COLO668 (cell line): ENCODE results near the gene KRTAP4-4.
"Not testable (repeated sequence)": the region's sequence is repeated elsewhere in the genome, so short reads cannot be mapped to it uniquely, and the experiment has no call there.

Source experiments
- DNase-seq: peaks from one replicate; lab custom pipeline; 2025; ENCODE audit not compliant: unreplicated experiment; lab: John Stamatoyannopoulos, UW

The KRTAP4-4 gene

GRCh38 chr17:41148971-41149651, 11.4 kb downstream of the KRTAP4-4 start:
- DNase-seq, result not testable (repeated sequence)

- DNase-seq, result no peak
Measured at GRCh38 chr17:41147531-41148204, 12.9 kb downstream of the KRTAP4-4 start.

GRCh38 chr17:41145261-41145660, 15.3 kb downstream of the KRTAP4-4 start:
- no peak for DNase-seq

- no peak for DNase-seq
Measured at GRCh38 chr17:41144846-41145245, 15.7 kb downstream of the KRTAP4-4 start.

- DNase-seq, result no peak
Measured at GRCh38 chr17:41141361-41141760, 19.2 kb downstream of the KRTAP4-4 start.

GRCh38 chr17:41140360-41141131, 20.0 kb downstream of the KRTAP4-4 start, which contains the start of gene KRTAP4-6:
Gene KRTAP4-6, minus strand, starts transcription at chr17:41140544. Its CDS starts 57 bp downstream, at chr17:41140487.
- DNase-seq, result no peak

GRCh38 chr17:41139865-41140264, 20.7 kb downstream of the KRTAP4-4 start:
- DNase-seq, result not testable (repeated sequence)

- no peak for DNase-seq
Measured at GRCh38 chr17:41133880-41134735, 26.4 kb downstream of the KRTAP4-4 start.

GRCh38 chr17:41131979-41132378, 28.6 kb downstream of the KRTAP4-4 start:
- DNase-seq, result no peak

- DNase-seq, result no peak
Measured at GRCh38 chr17:41127371-41127770, 33.2 kb downstream of the KRTAP4-4 start.

GRCh38 chr17:41126412-41126811, 34.1 kb downstream of the KRTAP4-4 start:
- DNase-seq, result no peak

- no peak for DNase-seq
Measured at GRCh38 chr17:41125064-41125463, 35.5 kb downstream of the KRTAP4-4 start.

GRCh38 chr17:41123991-41124371, 36.6 kb downstream of the KRTAP4-4 start, which contains the start of gene KRTAP4-12:
Gene KRTAP4-12, minus strand, starts transcription at chr17:41124182. Its CDS starts 60 bp downstream, at chr17:41124122.
- not testable (repeated sequence) for DNase-seq

- not testable (repeated sequence) for DNase-seq
Measured at GRCh38 chr17:41123292-41123990, 37.1 kb downstream of the KRTAP4-4 start.

GRCh38 chr17:41121742-41122141, 38.8 kb downstream of the KRTAP4-4 start:
- no peak for DNase-seq

GRCh38 chr17:41119696-41120690, 40.6 kb downstream of the KRTAP4-4 start:
- not testable (repeated sequence) for DNase-seq

- no peak for DNase-seq
Measured at GRCh38 chr17:41118721-41119120, 41.8 kb downstream of the KRTAP4-4 start.

GRCh38 chr17:41117846-41118386, 42.6 kb downstream of the KRTAP4-4 start, which contains the start of gene KRTAP4-11:
Gene KRTAP4-11, minus strand, starts transcription at chr17:41118373. Its CDS starts 58 bp downstream, at chr17:41118315.
- not testable (repeated sequence) for DNase-seq
